HepG2 (cell line): ENCODE measurements around the gene STIM1. TPM values are rescaled to one million over a fixed set of nuclear protein-coding genes. Genes with fewer than 3 reads are reported as not detected.

ENCODE experiments used
- BRCA1 ChIP-seq: sonication (generic); formaldehyde crosslinking; IDR thresholded peaks from 2 replicates; pipeline ENCODE4 v1.4.0; 2020; ENCODE audit warnings: missing genetic modification reagents
- CHCHD3 ChIP-seq: sonication (generic); formaldehyde crosslinking; IDR thresholded peaks from 2 replicates; pipeline ENCODE4 v1.8.0; 2022; ENCODE audit warnings: mild to moderate bottlenecking, missing genetic modification reagents, moderate library complexity
- LCORL ChIP-seq, 2 experiments: fragments of 450-650 bp in 1 of 2; sonication (generic) in 1 of 2; formaldehyde crosslinking in 1 of 2; IDR thresholded peaks; 2 replicates each; pipeline versions ENCODE4 v1.5.0 to v1.6.1; 2017 to 2020; ENCODE audit warnings: antibody characterized with exemption in 1 of 2, missing genetic modification reagents in 1 of 2
- MATR3 ChIP-seq: sonication (generic); formaldehyde crosslinking; IDR thresholded peaks from 2 replicates; pipeline ENCODE4 v1.4.0; 2020; ENCODE audit warnings: missing genetic modification reagents
- PHB2 ChIP-seq: fragments of 450-650 bp; IDR thresholded peaks from 2 replicates; pipeline ENCODE4 v1.6.1; 2018; ENCODE audit not compliant: partially characterized antibody
- TEAD3 ChIP-seq: optimal IDR thresholded peaks from 2 replicates; pipeline ENCODE3; 2016; ENCODE audit warnings: borderline replicate concordance
- TSC22D2 ChIP-seq: sonication (generic); formaldehyde crosslinking; IDR thresholded peaks from 2 replicates; pipeline ENCODE4 v1.5.1; 2020; ENCODE audit warnings: missing genetic modification reagents, mild to moderate bottlenecking, borderline replicate concordance
- U2AF1 ChIP-seq: fragments of 200-400 bp; formaldehyde crosslinking; optimal IDR thresholded peaks from 2 replicates; pipeline ENCODE3; 2017; ENCODE audit warnings: mild to moderate bottlenecking, low read depth, low read length
- ZBTB38 ChIP-seq: sonication (generic); formaldehyde crosslinking; IDR thresholded peaks from 2 replicates; pipeline ENCODE4 v1.5.1; 2020; ENCODE audit warnings: mild to moderate bottlenecking, missing genetic modification reagents
- ZBTB8A ChIP-seq: sonication (generic); formaldehyde crosslinking; IDR thresholded peaks from 2 replicates; pipeline ENCODE4 v1.4.0; 2020; ENCODE audit warnings: mild to moderate bottlenecking, low read depth, missing genetic modification reagents, borderline replicate concordance
- ZMYM4 ChIP-seq: sonication (generic); formaldehyde crosslinking; IDR thresholded peaks from 2 replicates; pipeline ENCODE4 v1.8.1; 2023; ENCODE audit warnings: mild to moderate bottlenecking, missing genetic modification reagents
- ZNF510 ChIP-seq: sonication (generic); formaldehyde crosslinking; IDR thresholded peaks from 2 replicates; pipeline ENCODE4 v1.4.0; 2020; ENCODE audit warnings: low read depth, mild to moderate bottlenecking, missing genetic modification reagents
- ZNF839 ChIP-seq: sonication (generic); formaldehyde crosslinking; IDR thresholded peaks from 2 replicates; pipeline ENCODE4 v1.4.0; 2020; ENCODE audit warnings: missing genetic modification reagents, mild to moderate bottlenecking, borderline replicate concordance
- polyA plus RNA-seq, 8 experiments: library from polyadenylated mRNA; depleted of rRNA in 3 of 8; stranded (reverse) in 7 of 8; unstranded in 1 of 8; fragments of >200 nt; fragmentation: Illumina TruSeq in 4 of 8; extraction: Trizol in 4 of 8; gene quantifications; 2 replicates each; pipeline versions ENCODE4 v1.2.1 to v1.2.3, GENCODE V29; 2011 to 2016; ENCODE audit warnings: low read depth in 4 of 8, missing spikeins in 1 of 8, mixed read lengths in 1 of 8; ENCODE audit not compliant: insufficient read depth in 1 of 8
- total RNA-seq, 5 experiments: library from RNA; depleted of rRNA; stranded (reverse); fragments of >200 nt; fragmentation: Illumina TruSeq; extraction: Trizol; gene quantifications; 2 replicates each; pipeline ENCODE4 v1.2.3, GENCODE V29; 2016; ENCODE audit warnings: low read depth in 1 of 5
- TF ChIP-seq, protein P1 (sequence below), 2 experiments: sonication (generic) in 1 of 2; formaldehyde crosslinking in 1 of 2; IDR thresholded peaks; 2 replicates each; pipeline versions ENCODE4 v1.4.0 to v1.6.1; 2018 to 2020; ENCODE audit warnings: missing genetic modification reagents in 2 of 2, borderline replicate concordance in 1 of 2, low read depth in 1 of 2, mild to moderate bottlenecking in 1 of 2, missing biosample characterization in 1 of 2

STIM1 gene
- total and polyA plus RNA-seq, 2 of the 13 experiments (the other 11 are each of a cell fraction or from before 2014, with no cell fraction given), result 19.2 to 28.5 TPM

DNA sequence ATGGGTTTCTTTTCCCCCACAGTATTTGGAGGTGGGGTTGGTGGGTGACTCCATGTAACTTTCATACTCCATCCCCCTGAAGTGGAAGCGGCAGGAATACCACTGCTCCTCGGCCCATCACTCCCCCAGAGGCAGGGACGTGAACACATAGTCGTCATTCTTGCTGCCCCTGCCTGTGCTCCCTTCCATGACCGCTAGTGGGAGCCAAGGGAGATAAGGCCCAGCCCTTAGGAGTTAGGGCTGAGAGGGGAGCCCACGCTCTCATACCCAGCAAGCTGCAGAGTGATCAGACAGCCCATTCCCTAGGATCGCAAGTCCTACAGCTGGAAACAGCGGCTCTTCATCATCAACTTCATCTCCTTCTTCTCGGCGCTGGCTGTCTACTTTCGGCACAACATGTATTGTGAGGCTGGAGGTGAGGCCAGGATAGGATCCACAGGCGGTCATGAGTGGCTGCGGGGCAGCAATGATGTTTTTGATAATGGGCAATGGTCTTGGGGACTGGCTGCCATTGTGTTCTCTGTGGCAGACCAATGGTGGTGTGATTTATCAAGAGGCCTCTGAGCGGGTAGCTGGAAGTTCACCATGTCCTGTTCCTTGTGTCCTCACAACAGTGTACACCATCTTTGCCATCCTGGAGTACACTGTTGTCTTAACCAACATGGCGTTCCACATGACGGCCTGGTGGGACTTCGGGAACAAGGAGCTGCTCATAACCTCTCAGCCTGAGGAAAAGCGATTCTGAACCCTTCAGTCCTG lies 30.6 kb upstream of the STIM1 start (continued):
- no peak for TF ChIP-seq ZNF839
- TF ChIP-seq LCORL (IDR thresholded peaks at IDR 0.05), result no peak
- no peak for TF ChIP-seq LCORL (CRISPR knock-in tag; IDR thresholded peaks at IDR 0.05)
- no peak for TF ChIP-seq ZBTB8A
- no peak for TF ChIP-seq MATR3 (CRISPR knock-in tag)
- TF ChIP-seq ZMYM4 (CRISPR knock-in tag), result peak; percentile 38; the same call in 1 of the 2 replicates
- TF ChIP-seq, protein P1, sequence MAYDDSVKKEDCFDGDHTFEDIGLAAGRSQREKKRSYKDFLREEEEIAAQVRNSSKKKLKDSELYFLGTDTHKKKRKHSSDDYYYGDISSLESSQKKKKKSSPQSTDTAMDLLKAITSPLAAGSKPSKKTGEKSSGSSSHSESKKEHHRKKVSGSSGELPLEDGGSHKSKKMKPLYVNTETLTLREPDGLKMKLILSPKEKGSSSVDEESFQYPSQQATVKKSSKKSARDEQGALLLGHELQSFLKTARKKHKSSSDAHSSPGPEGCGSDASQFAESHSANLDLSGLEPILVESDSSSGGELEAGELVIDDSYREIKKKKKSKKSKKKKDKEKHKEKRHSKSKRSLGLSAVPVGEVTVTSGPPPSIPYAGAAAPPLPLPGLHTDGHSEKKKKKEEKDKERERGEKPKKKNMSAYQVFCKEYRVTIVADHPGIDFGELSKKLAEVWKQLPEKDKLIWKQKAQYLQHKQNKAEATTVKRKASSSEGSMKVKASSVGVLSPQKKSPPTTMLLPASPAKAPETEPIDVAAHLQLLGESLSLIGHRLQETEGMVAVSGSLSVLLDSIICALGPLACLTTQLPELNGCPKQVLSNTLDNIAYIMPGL (CRISPR knock-in tag; IDR thresholded peaks at IDR 0.05; ENCODE audit: borderline replicate concordance in 1 of 2, low read depth in 1 of 2), result peak in 1 of 2 experiments; percentile 39; a peak in 1 of 4 replicates
- no peak for TF ChIP-seq CHCHD3 (CRISPR knock-in tag)
- TF ChIP-seq ZBTB38 (CRISPR knock-in tag), result 0 out of 2 replicates have a peak, but pooled peaks have one; percentile 12
- peak; percentile 43 for TF ChIP-seq TEAD3
- TF ChIP-seq PHB2, result no peak
- no peak for TF ChIP-seq TSC22D2
- 0 out of 2 replicates have a peak, but pooled peaks have one; percentile 40 for TF ChIP-seq ZNF510 (CRISPR knock-in tag)
- no peak for TF ChIP-seq U2AF1
- no peak for TF ChIP-seq BRCA1 (CRISPR knock-in tag)
